ENCODE data around the gene USP49. TPM values are rescaled to one million over a fixed set of nuclear protein-coding genes. Genes with fewer than 3 reads are reported as not detected.

The USP49 gene
- total RNA-seq, 1 donor from 2014 or later = 2.9 TPM

DNA sequence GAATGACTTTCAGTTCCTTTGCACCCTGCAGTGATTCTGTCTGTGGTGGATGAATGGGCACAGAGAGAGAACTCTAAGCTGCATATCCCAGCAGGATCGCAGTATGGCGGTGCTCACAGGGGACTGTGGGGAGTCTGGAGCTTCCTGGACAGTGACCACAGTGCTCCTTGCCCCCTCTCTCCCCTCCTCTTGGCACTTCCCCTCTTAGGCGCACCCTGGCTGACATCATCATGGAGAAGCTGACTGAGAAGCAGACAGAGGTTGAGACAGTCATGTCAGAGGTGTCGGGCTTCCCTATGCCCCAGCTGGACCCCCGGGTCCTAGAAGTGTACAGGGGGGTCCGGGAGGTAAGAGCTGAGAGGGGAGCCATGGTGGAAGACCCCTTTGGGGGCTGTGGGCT lies 34.7 kb upstream of the USP49 start:
- DNase-seq (ENCODE audit: low spot score) = no peak

DNA sequence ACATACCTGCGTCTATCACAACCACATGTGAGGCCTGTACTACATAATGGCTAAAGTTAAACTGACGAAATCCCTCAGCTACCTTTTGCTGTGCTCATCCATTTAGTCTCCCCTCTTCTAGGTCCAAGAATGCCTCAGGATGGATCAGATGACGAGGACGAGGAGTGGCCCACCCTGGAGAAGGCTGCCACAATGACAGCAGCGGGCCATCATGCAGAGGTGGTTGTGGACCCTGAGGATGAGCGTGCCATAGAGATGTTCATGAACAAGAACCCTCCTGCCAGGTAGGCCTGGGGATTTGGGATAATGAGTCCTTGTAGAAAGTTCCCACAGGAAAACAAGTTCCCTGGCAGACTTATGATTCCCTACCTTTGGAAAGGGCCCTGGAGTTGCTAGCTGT lies 32.1 kb upstream of the USP49 start:
- no peak for DNase-seq (ENCODE audit: low spot score)

DNA sequence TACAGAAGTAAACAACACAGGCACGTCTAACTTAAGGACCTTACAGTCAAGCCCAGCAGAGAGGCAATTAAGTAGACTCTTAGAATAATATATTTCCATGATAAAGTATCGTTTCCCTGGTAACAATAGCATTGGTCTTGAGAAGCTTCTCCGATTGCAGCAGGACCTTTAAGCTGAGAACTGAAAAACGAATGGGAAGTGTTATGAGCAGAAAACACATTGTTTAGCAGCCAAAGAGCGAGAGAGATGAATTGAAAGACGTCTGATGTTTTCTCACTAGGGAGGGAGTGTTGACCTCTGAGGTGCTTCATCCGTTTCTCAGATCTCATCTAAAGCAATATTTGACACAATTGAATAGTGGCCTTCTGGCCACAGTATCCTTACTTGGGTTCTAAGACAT lies 27.0 kb upstream of the USP49 start:
- DNase-seq (ENCODE audit: low spot score) = no peak

GRCh38 chr6:41921712-41921998 lies 26.5 kb upstream of the USP49 start:
- DNase-seq (ENCODE audit: low spot score) = no peak

GRCh38 chr6:41920921-41921711 lies 25.9 kb upstream of the USP49 start, which contains the start of the genes BYSL and MED20:
Gene BYSL, plus strand, starts transcription at chr6:41921499. Its CDS starts 64 bp downstream, at chr6:41921563.
Gene MED20, minus strand, starts transcription at chr6:41921139. Its CDS starts 121 bp downstream, at chr6:41921018.
- peak; percentile 98 for DNase-seq (ENCODE audit: low spot score)

GRCh38 chr6:41917528-41917927 lies 22.4 kb upstream of the USP49 start:
- no peak for DNase-seq (ENCODE audit: low spot score)

DNA sequence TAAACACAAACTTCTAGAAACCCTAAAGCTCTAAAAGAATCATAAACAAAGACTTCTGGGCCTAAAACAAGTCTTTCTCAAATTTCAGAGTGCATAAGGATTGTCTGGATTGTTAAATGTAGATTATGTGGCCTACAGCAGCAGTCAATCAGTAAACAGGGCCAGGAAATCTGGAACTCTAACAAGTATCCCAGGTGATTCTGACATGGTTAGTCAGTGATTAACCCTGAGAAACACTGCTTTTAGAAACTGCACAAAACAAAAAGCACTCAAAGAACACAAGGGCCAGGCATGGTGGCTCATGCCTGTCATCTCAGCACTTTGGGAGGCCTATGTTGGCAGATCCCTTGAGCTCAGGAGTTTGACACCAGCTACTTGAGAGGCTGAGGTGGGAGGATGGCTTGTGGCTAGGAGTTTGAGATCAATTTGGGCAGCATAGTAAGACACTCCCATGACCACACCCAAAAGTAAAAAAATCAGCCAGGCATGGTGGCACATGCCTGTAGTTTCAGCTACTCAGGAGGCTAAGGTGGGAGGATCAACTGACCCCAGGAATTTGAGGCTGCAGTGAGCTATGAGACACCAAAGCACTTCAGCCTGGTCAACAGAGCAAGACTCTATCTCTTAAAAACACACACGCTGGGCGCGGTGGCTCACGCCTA lies 19.8 kb upstream of the USP49 start:
- DNase-seq (ENCODE audit: low spot score) = no peak

DNA sequence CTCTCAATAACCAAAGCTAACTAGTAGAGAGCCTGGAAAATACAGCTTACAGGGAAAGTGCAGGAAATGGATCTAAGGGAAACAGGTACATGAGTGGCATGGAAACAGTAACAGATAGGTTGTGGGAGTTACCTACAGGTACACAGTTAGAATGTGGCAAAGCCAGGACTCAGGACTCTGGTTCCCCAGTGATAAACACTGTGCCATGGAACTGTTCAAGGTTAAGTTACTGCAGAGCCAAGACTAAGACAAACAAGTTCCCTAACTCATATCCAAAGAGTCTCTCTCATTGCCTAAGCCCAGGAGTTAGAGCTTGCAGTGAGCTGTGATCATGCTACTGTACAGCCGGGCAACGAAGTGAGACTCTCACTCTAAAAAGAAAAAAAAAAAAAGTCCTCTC lies 19.2 kb upstream of the USP49 start:
- DNase-seq (ENCODE audit: low spot score) = no peak

GRCh38 chr6:41909727-41910126 lies 14.6 kb upstream of the USP49 start:
- DNase-seq (ENCODE audit: low spot score) = no peak

DNA sequence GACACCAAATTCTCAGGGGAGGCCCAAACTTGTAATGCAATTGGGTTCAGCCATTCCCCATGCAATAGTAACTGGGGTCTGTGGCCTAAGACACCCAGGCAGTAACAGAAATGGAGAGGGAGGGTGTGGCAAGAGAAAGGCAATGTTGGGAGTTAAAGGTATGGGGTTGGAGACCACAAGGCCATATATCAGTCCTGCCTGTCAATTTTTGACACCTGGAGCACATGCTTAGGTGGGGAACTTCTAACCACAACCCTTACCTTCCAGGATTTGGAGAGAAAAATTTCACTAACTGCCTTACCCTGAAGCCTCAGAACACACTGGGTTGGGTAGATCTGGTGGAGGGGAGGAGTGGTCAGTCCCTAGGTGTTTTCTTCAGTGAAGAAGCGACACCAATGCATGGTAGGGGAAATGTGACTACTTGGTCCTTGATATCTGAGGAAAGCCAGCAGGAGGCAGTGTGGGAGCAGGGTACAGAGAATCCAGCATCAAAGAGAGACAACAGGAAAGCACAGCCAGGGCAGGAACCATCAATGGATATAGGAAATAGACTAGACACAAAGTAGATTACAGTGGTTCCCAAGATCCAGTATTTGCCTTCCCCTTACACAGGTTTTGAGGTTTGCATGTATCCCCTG lies 6.8 kb upstream of the USP49 start:
- DNase-seq (ENCODE audit: low spot score) = no peak

GRCh38 chr6:41900861-41901260 lies 5.7 kb upstream of the USP49 start:
- no peak for DNase-seq (ENCODE audit: low spot score)

- DNase-seq (ENCODE audit: low spot score) = no peak
These were observed 1.1 kb upstream of the USP49 start for GRCh38 chr6:41896281-41896680.

GRCh38 chr6:41894366-41895299 lies 542 bp downstream of the USP49 start:
- peak; percentile 19 for DNase-seq (ENCODE audit: low spot score)

DNA sequence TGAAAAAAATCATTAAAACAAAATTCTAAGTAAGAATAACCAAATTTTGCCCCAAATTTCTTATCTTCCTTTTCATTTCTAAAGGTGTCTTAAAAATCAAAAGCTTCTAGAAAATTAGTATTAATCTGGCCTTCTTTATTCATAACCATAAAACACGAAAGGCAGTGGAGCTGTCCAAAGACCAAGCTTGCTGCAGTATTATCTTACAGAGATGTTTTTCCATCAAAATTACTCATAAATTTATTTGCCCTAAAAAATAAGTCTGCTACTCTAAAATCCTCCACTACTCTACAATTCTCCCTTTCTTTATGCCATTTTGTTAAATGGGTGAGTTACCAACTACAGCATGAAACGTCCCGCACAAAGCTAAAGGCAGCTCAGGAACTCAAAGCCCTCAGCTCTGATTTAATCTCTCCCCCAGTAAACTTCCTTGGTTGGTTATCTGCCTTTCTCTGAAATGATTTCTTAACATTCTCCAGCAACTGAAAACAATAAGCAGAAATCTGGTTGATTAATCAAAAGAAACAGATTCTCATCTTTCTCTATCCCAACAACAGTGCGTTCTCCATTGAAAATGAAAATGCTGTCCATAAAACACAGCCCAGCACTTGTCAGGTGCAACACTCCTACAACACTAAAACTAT lies 2.1 kb downstream of the USP49 start:
- no peak for DNase-seq (ENCODE audit: low spot score)

DNA sequence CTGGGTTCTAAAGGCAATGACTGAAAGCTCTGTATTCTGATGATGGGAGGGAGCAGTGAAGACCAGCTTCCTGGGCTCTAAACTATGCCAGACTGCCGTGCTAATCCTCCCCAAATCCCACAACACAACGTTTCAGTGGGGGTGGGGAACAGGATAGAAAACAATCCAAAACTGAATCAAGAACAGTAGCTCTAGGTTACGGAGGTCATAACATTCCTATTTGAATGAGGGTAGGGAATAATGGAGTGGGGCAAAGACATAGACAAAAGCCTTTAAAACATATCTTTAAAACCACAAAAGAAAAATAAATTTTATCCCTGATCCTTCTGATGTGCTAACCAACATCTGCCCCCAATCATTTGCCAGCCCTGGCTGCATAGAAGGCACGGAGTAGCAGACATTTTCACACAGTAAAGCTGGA lies 7.8 kb downstream of the USP49 start:
- DNase-seq (ENCODE audit: low spot score) = no peak

- no peak for DNase-seq (ENCODE audit: low spot score)
These were observed 9.2 kb downstream of the USP49 start for GRCh38 chr6:41885930-41886329.

GRCh38 chr6:41884957-41885356 lies 10.2 kb downstream of the USP49 start:
- no peak for DNase-seq (ENCODE audit: low spot score)

- no peak for DNase-seq (ENCODE audit: low spot score)
These were observed 13.7 kb downstream of the USP49 start for GRCh38 chr6:41881506-41881905.

GRCh38 chr6:41878961-41879405 lies 16.2 kb downstream of the USP49 start:
- no peak for DNase-seq (ENCODE audit: low spot score)

GRCh38 chr6:41878246-41878645 lies 16.9 kb downstream of the USP49 start:
- DNase-seq (ENCODE audit: low spot score) = no peak

- DNase-seq (ENCODE audit: low spot score) = no peak
These were observed 18.0 kb downstream of the USP49 start for GRCh38 chr6:41877051-41877680.

All from umbilical cord (tissue), 2 donors.